Measurements from ENCODE around the gene PRAF2.

PRAF2 gene

DNA sequence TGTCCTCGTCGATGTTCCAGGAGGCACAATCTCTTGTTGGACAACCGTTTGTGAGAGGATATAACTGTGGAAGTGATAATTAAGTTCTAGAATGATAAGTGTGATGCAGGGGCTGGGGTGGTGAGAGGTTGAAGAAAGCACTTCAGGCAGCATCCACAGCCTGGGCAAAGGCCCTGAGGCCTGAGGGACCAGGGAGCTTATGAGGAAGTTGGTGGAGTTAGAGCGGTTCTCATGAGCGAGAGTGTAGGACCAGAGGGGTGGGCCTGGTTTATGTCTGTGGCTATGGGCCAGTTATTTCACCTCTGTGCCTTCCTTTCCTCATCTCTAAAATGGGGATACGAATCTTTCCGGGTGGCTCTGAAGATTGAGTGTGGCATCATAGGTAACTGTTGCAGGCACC lies 12.3 kb downstream of the PRAF2 start:
- Mint-ChIP-seq H3K9me3 (peaks cover 3% of the 10 kb centered on the region), H3K4me1 (no peaks in the 10 kb centered on the region), H3K27ac (no peak overlapping the region), H3K36me3 (ENCODE audit: low read depth) (peaks cover 4% of the 10 kb centered on the region), H3K4me3 (no peak overlapping the region), H3K27me3 (ENCODE audit: low read depth) (no peaks in the 10 kb centered on the region)
- TF ChIP-seq, protein P1, sequence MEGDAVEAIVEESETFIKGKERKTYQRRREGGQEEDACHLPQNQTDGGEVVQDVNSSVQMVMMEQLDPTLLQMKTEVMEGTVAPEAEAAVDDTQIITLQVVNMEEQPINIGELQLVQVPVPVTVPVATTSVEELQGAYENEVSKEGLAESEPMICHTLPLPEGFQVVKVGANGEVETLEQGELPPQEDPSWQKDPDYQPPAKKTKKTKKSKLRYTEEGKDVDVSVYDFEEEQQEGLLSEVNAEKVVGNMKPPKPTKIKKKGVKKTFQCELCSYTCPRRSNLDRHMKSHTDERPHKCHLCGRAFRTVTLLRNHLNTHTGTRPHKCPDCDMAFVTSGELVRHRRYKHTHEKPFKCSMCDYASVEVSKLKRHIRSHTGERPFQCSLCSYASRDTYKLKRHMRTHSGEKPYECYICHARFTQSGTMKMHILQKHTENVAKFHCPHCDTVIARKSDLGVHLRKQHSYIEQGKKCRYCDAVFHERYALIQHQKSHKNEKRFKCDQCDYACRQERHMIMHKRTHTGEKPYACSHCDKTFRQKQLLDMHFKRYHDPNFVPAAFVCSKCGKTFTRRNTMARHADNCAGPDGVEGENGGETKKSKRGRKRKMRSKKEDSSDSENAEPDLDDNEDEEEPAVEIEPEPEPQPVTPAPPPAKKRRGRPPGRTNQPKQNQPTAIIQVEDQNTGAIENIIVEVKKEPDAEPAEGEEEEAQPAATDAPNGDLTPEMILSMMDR (IDR thresholded peaks at IDR 0.05; ENCODE audit: unreplicated experiment in 3 of 3) = no peak

GRCh38 chrX:49060914-49061313 lies 12.9 kb downstream of the PRAF2 start:
- no peaks in the 10 kb centered on the region for H3K4me1 Mint-ChIP-seq
- peaks cover 2% of the 10 kb centered on the region for H3K9me3 Mint-ChIP-seq
- no peak overlapping the region for H3K4me3 Mint-ChIP-seq
- peaks cover 5% of the 10 kb centered on the region for H3K36me3 Mint-ChIP-seq (ENCODE audit: low read depth)
- TF ChIP-seq, protein P1 (IDR thresholded peaks at IDR 0.05; ENCODE audit: unreplicated experiment in 3 of 3) = no peak
- no peak overlapping the region for H3K27ac Mint-ChIP-seq
- H3K27me3 Mint-ChIP-seq (ENCODE audit: low read depth) = no peaks in the 10 kb centered on the region

- Mint-ChIP-seq H3K4me1 (no peaks in the 10 kb centered on the region), H3K36me3 (ENCODE audit: low read depth) (peaks cover 13% of the 10 kb centered on the region), H3K4me3 (peak overlapping the region in 2 of 3 experiments; percentile 62 to 72), H3K9me3 (peaks cover 8% of the 10 kb centered on the region), H3K27me3 (ENCODE audit: low read depth) (no peaks in the 10 kb centered on the region), H3K27ac (peak overlapping the region in 2 of 3 experiments; percentile 63 to 84)
- TF ChIP-seq, protein P1 (IDR thresholded peaks at IDR 0.05; ENCODE audit: unreplicated experiment in 3 of 3) = no peak
Measured at GRCh38 chrX:49059681-49060085, 14.1 kb downstream of the PRAF2 start.

DNA sequence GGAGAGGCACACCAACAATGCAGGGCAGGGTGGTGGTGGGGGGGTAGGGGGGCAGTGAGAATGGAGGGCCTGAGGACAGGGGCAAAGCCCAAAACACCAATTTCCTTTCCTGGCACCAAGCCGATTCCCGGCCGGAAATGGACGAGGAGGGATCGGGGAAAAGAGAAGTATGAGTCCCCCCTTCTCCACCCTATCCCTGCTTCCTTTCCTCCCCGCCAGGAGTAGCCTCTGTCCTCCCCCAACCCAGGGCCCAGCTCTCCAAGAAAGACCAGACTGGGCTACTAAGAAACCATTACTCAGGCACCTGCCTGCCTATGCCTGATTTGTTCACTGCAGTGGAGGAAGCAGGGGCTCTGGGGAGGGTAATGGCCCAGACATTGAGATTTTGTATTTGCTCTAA lies 14.6 kb downstream of the PRAF2 start:
- TF ChIP-seq, protein P1 (IDR thresholded peaks at IDR 0.05; ENCODE audit: unreplicated experiment in 3 of 3) = no peak
- Mint-ChIP-seq H3K4me1 (no peaks in the 10 kb centered on the region), H3K4me3 (peak overlapping the region; percentile 52 to 79 (median 72)), H3K27me3 (ENCODE audit: low read depth) (no peaks in the 10 kb centered on the region), H3K9me3 (peaks cover 11% of the 10 kb centered on the region), H3K27ac (peak overlapping the region in 2 of 3 experiments; percentile 63 to 84), H3K36me3 (ENCODE audit: low read depth) (peaks cover 14% of the 10 kb centered on the region)

- Mint-ChIP-seq H3K9me3 (peaks cover 13% of the 10 kb centered on the region), H3K4me1 (no peaks in the 10 kb centered on the region), H3K36me3 (ENCODE audit: low read depth) (peaks cover 17% of the 10 kb centered on the region), H3K27me3 (ENCODE audit: low read depth) (no peaks in the 10 kb centered on the region), H3K4me3 (peak within 1 kb of the TSS; percentile 69 to 79 (median 72)), H3K27ac (peak within 1 kb of the TSS in 2 of 3 experiments; percentile 63 to 84)
- TF ChIP-seq, protein P1 (IDR thresholded peaks at IDR 0.05; ENCODE audit: unreplicated experiment in 3 of 3) = no peak
Measured at GRCh38 chrX:49058794-49059193, 15.0 kb downstream of the PRAF2 start, which contains the start of gene CCDC120. CCDC120 (plus strand) TSS chrX:49058999; CDS start chrX:49062042, 3,043 bp downstream.

DNA sequence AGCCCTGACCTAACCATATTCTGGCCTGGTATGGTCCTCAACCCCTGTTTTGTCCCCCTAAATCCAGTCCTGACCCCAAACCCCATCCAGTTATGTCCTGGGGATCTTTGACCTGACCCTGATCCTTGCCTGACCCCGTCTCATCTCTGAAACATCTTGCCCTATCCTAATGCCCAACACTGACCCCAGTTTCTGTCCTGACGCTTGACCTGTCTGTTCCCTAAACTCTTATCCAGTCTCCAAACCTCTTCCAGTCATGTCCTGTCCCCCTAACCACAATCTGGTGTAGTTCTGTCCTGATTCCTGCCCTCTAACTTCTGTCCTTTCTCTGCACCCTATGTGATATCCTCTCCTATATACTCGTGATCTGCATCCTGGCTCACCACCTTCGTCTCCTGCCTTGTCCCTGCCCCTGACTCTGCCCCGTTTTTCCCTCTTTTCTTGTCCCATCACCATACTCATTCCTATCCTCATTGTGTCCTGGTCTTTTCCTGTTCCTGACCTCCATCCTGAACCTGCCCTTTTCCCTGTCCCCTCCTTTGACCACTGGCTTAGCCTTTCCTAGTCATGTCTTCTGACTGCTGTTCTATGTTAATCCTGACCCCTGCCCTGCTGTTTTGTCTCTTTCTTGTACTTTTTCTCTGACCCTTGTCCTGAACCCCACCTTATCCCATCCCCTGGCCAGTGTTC lies 19.6 kb downstream of the PRAF2 start:
- H3K4me3 Mint-ChIP-seq = peak overlapping the region; percentile 90 to 91 (median 90)
- H3K4me1 Mint-ChIP-seq = no peaks in the 10 kb centered on the region
- H3K9me3 Mint-ChIP-seq = peaks cover 28% of the 10 kb centered on the region
- H3K27ac Mint-ChIP-seq = peak overlapping the region; percentile 34 to 87 (median 79)
- TF ChIP-seq, protein P1 (IDR thresholded peaks at IDR 0.05; ENCODE audit: unreplicated experiment in 3 of 3) = no peak
- H3K36me3 Mint-ChIP-seq (ENCODE audit: low read depth) = peaks cover 13% of the 10 kb centered on the region
- H3K27me3 Mint-ChIP-seq (ENCODE audit: low read depth) = no peaks in the 10 kb centered on the region

Data from nephron (organoid).